ENCODE data around the gene MSRB1. TPM values are rescaled to one million over a fixed set of nuclear protein-coding genes. Genes with fewer than 3 reads are reported as not detected.

Gene MSRB1
- total and polyA plus RNA-seq, 2 of the 13 experiments (the other 11 are each of a cell fraction or from before 2014, with no cell fraction given), result 32.1 to 75.4 TPM

DNA sequence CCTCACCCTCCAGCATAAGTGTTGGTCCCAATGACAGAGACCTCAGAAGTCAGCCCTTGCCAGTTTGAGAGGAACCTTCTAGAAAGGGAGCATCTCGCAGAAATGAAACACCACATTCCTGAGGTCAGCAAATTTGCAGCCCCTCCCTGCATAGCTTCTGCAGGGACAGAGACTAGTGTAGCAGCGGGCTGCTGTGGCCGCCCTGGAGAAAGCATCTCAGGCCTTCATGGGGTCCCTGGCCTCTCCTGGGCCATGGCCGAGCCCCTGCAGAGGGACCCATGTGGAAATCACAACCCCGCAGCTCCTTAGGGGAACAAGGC, 36.2 kb downstream of the MSRB1 start:
- WGBS (ENCODE audit: low lambda C conversion rate), result 34% methylated on average over 3 of the region's 5 CpGs
- Histone ChIP-seq H3K4me1 (ENCODE audit: insufficient read depth, low read length) (no peaks in the 10 kb centered on the region), H3K4me3 (replicated peaks in 1 of 3; ENCODE audit: insufficient read depth in 1 of 3, low read depth in 2 of 3, low read length in 3 of 3) (no peak overlapping the region), H3K27ac (ENCODE audit: extremely low read length, insufficient read depth, low read length) (no peak overlapping the region), H3K9me3 (ENCODE audit: low read length) (no peaks in the 10 kb centered on the region), H3K9ac (ENCODE audit: insufficient read depth, low read depth, low read length) (no peak overlapping the region), H2AFZ (ENCODE audit: low read length) (no peak overlapping the region), H4K20me1 (ENCODE audit: insufficient read depth, low read length) (no peaks in the 10 kb centered on the region), H3K4me2 (ENCODE audit: low read depth, low read length) (no peak overlapping the region), H3K27me3 (ENCODE audit: control insufficient read depth in 1 of 2, insufficient read depth in 2 of 2, low read length in 2 of 2) (peaks cover 20 to 69% of the 10 kb centered on the region in 2 experiments), H3K36me3 (replicated peaks in 1 of 2; ENCODE audit: control insufficient read depth in 1 of 2, insufficient read depth in 2 of 2, low read length in 2 of 2) (no peaks in the 10 kb centered on the region), H3K79me2 (ENCODE audit: insufficient read depth, low read length) (no peaks in the 10 kb centered on the region)
- no peak for FAIRE-seq
- intact Hi-C loops (cut with micrococcal nuclease; ENCODE audit: unreplicated experiment), result no loop called here
- in situ Hi-C loops (cut with HindIII; ENCODE audit: extremely low pct_ligation_motif_present, low pct_unique_long_range_greater_than_20kb), result no loop called here
- no peak for DNase-seq (ENCODE audit: low spot score)
- POLR2A ChIA-PET, result no interaction called here
- no peak for ATAC-seq
- TF ChIP-seq MAFK (conservative IDR thresholded peaks at IDR 0.05 in 1 of 2, IDR thresholded peaks at IDR 0.05 in 1 of 2; ENCODE audit: low read length in 2 of 2) (peak; percentile 58 to 80), MAFF (IDR thresholded peaks at IDR 0.05; ENCODE audit: low read depth, low read length) (peak; percentile 61; the same call in 1 of the 2 replicates), ZNF547 (CRISPR knock-in tag; IDR thresholded peaks at IDR 0.05) (no peak)
- no TSS peak for BruUV-seq (replicated peaks)
- CTCF ChIA-PET (ENCODE audit: low intra/inter-chr PET ratio, low total read pairs), result no interaction called here

DNA sequence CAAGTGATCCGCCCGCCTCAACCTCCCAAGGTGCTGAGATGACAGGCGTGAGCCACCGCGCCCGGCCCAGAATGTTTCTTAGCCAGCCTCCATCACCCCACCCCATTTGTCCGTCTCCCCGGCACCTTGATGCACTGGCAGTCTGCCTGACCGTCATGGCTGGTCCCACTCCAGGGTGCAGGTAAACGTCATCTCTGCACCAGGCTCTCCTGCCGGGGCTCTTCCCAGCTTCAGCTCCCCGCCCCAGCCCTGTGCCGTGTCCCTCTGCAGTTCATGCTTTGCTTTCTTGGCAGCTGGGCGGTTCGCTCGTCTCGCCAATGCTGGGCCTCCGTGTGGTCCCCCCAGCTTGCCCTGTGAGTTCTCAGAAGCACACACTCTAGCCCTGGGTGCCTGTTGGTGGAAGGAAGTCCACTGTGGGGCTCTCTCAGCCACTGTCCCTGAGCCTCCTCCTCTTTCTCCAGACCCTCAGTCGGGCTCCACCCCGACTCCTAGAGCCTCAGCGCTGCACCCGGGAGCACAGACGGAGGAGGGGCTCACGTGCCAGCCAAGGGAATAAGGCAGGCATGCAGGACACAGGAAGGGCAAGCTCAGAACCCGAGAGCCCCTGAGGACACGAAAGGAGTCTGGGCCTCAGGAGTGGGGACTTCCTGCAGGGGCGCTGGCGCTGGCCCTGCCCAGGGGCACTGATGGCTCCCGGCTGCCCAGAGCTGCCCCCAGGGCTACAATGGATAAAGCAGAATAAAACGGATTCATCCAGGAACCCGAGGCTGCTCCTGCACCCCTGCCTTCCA, 36.7 kb downstream of the MSRB1 start:
- Histone ChIP-seq H3K9me3 (ENCODE audit: low read length) (no peaks in the 10 kb centered on the region), H3K4me2 (ENCODE audit: low read depth, low read length) (no peak overlapping the region), H4K20me1 (ENCODE audit: insufficient read depth, low read length) (no peaks in the 10 kb centered on the region), H3K4me1 (ENCODE audit: insufficient read depth, low read length) (no peaks in the 10 kb centered on the region), H3K79me2 (ENCODE audit: insufficient read depth, low read length) (no peaks in the 10 kb centered on the region), H3K4me3 (replicated peaks in 1 of 3; ENCODE audit: insufficient read depth in 1 of 3, low read depth in 2 of 3, low read length in 3 of 3) (no peak overlapping the region), H2AFZ (ENCODE audit: low read length) (no peak overlapping the region), H3K27ac (ENCODE audit: extremely low read length, insufficient read depth, low read length) (no peak overlapping the region), H3K27me3 (ENCODE audit: control insufficient read depth in 1 of 2, insufficient read depth in 2 of 2, low read length in 2 of 2) (peaks cover 20 to 69% of the 10 kb centered on the region in 2 experiments), H3K36me3 (replicated peaks in 1 of 2; ENCODE audit: control insufficient read depth in 1 of 2, insufficient read depth in 2 of 2, low read length in 2 of 2) (no peaks in the 10 kb centered on the region), H3K9ac (ENCODE audit: insufficient read depth, low read depth, low read length) (no peak overlapping the region)
- intact Hi-C loops (cut with micrococcal nuclease; ENCODE audit: unreplicated experiment), result no loop called here
- WGBS (ENCODE audit: low lambda C conversion rate), result 38% methylated on average over 19 of the region's 31 CpGs
- CTCF ChIA-PET (ENCODE audit: low intra/inter-chr PET ratio, low total read pairs), result no interaction called here
- TF ChIP-seq ZNF660 (CRISPR knock-in tag; IDR thresholded peaks at IDR 0.05; ENCODE audit: borderline replicate concordance, low read depth) (no peak), AGO2 (optimal IDR thresholded peaks at IDR 0.05; ENCODE audit: low read depth, low read length) (no peak), ZBTB38 (CRISPR knock-in tag; IDR thresholded peaks at IDR 0.05) (no peak), SATB2 (CRISPR knock-in tag; IDR thresholded peaks at IDR 0.05) (no peak), ATF7-NPFF (CRISPR knock-in tag; IDR thresholded peaks at IDR 0.05; ENCODE audit: low read depth) (no peak), ELF1 (CRISPR knock-in tag; IDR thresholded peaks at IDR 0.05) (no peak), ZNF629 (CRISPR knock-in tag; conservative IDR thresholded peaks at IDR 0.05) (no peak)
- TF ChIP-seq, protein P1, sequence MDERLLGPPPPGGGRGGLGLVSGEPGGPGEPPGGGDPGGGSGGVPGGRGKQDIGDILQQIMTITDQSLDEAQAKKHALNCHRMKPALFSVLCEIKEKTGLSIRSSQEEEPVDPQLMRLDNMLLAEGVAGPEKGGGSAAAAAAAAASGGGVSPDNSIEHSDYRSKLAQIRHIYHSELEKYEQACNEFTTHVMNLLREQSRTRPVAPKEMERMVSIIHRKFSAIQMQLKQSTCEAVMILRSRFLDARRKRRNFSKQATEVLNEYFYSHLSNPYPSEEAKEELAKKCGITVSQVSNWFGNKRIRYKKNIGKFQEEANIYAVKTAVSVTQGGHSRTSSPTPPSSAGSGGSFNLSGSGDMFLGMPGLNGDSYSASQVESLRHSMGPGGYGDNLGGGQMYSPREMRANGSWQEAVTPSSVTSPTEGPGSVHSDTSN (CRISPR knock-in tag; IDR thresholded peaks at IDR 0.05), result no peak
- TF ChIP-seq, protein P2, sequence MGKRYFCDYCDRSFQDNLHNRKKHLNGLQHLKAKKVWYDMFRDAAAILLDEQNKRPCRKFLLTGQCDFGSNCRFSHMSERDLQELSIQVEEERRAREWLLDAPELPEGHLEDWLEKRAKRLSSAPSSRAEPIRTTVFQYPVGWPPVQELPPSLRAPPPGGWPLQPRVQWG (CRISPR knock-in tag; IDR thresholded peaks at IDR 0.05; ENCODE audit: borderline replicate concordance, low read depth), result no peak
- TF ChIP-seq, protein P3, sequence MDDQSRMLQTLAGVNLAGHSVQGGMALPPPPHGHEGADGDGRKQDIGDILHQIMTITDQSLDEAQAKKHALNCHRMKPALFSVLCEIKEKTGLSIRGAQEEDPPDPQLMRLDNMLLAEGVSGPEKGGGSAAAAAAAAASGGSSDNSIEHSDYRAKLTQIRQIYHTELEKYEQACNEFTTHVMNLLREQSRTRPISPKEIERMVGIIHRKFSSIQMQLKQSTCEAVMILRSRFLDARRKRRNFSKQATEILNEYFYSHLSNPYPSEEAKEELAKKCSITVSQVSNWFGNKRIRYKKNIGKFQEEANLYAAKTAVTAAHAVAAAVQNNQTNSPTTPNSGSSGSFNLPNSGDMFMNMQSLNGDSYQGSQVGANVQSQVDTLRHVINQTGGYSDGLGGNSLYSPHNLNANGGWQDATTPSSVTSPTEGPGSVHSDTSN (CRISPR knock-in tag; IDR thresholded peaks at IDR 0.05; ENCODE audit: borderline replicate concordance), result no peak
- ATAC-seq, result no peak; the same call in 2 of the 3 replicates
- in situ Hi-C loops (cut with HindIII; ENCODE audit: extremely low pct_ligation_motif_present, low pct_unique_long_range_greater_than_20kb), result no loop called here
- BruUV-seq (replicated peaks), result no TSS peak
- no peak for DNase-seq (ENCODE audit: low spot score)
- POLR2A ChIA-PET, result no interaction called here
- no peak for FAIRE-seq

All from HepG2 (cell line).